CD4-positive, alpha-beta T cell treated with Interleukin-17A for 1 hour (primary cell): ENCODE data around the gene DLEC1.
A peak's percentile ranks its signal among the peaks of the same experiment; 100 is the strongest.
"Not testable (repeated sequence)": the region's sequence is repeated elsewhere in the genome, so short reads cannot be mapped to it uniquely, and the experiment has no call there.

Experiments used
- DNase-seq: peaks from one replicate; pipeline ENCODE4 v3.0.0-alpha.2; 2020

Gene DLEC1

DNA sequence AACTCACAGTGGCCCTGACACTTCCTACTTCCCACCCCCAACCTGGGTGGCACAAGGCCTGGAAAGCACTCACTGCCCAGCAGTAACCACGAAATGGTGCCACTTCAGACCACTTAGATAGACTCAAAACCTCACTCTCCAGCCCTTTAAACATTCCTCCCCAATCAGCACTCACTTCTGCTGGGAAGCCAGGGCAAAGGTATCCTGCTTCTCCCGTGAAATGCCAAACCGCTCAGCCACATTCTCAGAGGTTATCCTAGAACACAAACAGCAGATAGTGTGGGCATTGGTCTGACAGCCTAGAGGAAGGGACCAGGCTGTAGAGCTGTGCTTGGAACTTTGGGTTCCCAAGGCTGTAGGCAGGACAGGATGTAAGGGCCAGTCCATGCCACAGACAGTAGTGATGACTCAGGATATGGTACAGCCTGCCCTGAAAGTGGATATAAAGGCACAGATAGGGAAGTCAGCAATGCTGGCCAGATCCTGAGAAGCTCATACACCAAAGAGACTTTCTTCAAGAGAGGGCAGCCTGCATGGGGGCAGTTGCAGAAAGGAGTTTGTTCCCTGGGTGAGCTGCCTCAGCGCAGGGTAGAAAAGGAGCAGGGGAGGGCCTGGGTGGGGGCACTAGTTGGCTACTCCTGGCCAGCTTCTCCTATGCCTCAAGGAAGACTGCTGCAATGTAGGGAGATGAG lies 88.7 kb downstream of the DLEC1 start:
- no peak for DNase-seq

DNA sequence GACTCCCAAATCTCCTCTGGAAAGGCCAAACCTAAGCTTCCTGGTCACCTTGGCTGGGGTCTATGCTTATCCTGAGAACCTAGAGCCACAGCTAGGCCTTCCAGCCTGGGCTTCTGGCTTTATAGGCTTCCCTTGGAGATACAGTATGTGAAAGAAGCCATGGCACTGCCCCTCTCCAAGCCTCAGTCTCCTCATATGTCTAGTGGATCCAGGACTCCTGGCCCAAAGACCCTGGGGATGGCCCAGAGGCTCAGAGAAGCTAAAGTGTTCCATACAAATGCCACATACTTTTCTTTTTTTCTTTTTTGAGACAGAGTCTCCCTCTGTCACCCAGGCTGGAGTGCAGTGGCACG lies 89.3 kb downstream of the DLEC1 start:
- DNase-seq = no peak

DNA sequence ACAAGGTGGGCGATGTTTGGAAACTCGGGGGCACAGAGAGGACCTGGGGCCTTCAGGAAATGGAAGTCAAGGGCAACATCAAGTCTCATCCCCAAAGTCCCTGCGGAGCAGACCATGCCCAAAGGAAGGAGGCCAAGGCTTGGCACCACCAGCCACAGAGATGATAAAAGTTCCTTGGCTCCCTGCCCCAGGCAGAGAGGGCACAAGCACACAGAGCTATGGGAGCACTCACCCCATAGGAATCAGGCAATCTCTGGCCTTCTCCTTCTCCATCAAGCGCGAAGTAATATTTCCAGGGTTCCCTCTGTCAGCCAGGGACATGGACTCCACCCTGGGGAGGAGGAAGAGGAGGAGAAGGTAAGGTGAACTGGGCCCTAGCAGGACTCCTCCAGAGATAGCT lies 90.0 kb downstream of the DLEC1 start:
- no peak for DNase-seq

DNA sequence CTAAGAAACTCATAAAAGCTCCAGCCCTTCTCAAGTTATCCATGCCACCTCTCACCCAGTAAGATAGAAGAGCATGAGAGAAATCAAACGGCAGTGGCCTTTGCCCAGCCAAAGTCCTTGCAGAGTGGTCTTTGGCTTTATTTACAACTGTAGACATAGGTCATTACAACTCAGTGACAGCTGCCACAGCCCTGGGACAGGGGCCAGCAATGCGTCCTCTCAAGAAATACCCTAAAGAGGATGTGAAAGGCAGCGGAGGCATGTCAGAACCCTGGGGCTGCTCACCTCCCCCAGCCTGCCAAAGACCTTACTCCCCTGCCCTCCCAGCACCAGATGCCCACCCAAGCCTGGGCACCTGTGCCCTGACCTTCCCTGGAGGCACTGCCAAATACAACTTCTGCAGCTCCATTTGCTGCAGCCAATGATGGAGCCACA lies 91.6 kb downstream of the DLEC1 start:
- DNase-seq = no peak

DNA sequence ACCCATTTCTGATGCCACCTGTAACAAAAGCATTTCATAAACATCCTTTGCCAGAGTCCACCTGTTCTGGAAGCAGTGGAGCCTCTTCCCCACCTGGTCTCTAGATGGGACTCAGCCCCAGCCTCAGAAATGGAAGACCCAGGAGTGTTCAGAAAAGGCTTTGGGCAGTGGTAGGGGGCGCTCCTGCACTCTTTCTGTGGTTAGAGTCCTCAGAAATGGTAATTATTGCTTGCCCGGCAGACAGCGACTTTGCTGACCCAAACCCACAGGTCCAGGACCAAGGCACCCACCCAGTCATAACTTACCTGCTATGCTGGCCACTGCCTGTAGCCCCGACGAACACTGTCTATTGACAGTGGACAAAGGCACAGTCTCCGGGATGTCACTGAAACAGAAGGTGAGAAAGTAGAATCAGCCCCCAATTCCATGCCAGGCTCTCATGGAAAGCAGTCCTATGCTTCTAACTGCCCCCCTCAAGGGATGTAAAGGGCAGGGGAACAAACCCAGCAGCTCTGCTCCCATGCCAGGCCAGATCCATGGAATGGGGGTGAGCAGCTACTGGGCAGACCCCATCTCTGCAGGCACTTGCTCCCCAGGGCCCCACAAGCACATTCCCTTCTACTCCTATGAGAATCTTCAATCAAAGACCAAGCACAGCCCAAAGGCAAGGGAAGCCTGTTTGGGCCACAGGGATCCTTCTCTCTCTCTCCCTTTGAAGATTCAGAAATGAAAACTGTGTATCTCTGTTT lies 92.8 kb downstream of the DLEC1 start:
- peak; percentile 32 for DNase-seq

DNA sequence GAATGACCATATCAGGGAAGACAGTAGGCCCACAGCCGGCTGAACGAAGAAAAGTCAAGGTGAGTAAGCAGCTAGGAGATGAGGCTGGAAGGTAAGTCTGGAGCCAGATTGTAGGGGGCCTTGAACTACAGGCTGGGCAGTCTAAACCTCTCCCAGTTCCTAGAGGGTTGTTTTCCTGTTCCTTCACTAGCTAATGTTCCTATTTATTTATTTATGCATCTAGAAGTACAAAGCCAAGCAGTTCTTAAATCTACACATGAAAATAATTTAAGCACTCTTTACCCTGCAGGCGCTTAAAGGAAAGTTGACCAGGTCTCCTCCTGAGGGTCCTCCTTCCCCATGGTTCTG lies 94.2 kb downstream of the DLEC1 start:
- no peak for DNase-seq

DNA sequence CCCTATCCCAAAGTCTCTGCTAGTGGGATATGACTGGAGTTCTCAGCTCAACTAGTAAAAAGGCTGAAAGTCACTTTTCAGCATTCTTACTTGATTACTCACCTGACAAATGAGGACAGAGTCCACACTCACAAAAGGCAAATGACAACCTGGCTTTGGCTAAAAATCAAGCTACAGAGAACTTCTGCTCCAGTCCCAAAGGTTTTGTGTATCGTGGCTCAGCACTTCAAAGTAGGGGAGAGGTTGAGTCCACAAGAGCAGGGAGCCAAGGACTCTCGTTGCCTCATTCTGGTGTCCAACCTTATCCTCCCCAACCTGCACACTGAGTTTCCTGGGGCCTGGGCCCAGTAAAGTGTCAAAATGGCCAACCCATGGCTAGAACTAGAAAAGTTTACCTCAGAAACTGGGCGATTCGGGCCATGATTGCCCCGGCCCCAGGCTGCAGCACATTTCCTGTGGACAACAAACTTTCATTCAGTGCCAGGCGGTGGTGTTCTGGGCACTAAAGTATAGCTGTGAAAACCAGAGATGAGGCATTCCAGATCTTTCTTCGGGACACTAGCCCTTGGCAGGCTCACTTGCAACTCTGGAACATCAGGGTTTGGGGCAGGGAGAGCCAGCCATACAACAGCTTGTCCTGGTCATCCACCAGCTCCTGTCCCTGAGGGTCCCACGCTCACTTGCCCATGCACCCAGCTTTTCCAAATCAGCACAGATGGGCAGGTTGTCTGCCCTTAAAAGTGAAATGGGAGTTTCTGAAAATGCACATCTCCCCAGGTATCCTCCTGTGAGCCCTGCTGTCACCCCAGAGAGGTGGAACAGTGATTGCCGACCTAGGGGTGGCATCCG lies 94.8 kb downstream of the DLEC1 start:
- no peak for DNase-seq

DNA sequence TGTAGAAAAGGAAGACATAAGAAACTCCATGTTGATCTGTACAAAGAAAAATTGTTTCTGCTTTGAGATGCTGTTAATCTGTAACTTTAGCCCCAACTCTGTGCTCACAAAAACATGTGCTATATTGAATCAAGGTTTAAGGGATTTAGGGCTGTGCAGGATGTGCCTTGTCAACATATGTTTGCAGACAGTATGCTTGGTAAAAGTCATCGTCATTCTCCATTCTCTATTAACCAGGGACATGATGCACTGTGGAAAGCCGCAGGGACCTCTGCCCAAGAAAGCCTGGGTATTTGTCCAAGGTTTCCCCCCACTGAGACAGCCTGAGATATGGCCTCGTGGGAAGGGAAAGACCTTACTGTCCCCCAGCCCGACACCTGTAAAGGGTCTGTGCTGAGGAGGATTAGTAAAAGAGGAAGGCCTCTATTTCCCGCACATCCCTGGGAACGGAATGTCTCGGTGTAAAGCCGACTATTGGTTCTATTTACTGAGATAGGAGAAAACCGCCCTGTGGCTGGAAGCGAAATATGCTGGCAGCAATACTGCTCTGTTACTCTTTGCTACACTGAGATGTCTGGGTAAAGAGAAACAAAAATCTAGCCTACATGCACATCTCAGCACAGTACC lies 95.6 kb downstream of the DLEC1 start:
- DNase-seq = not testable (repeated sequence)

DNA sequence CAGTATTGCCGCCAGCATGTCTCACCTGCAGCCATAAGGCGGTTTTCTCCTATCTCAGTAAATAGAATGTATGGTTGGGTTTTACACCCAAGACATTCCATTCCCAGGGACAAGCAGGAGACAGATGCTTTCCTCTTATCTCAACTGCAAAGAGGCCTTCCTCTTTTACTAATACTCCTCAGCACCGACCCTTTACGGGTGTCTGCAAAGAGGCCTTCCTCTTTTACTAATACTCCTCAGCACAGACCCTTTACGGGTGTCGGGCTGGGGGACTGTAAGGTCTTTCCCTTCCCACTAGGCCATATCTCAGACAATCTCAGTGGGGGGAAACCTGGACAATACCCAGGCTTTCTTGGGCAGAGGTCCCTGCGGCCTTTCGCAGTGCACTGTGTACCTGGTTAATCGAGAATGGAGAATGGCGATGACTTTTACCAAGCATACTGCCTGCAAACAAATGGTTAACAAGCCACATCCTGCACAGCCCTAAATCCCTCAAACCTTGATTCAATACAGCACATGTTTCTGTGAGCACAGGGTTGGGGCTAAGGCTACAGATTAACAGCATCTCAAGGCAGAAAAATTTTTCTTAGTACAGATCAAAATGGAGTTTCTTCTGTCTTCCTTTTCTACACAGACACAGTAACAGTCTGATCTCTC lies 96.7 kb downstream of the DLEC1 start:
- DNase-seq = peak; percentile 49

DNA sequence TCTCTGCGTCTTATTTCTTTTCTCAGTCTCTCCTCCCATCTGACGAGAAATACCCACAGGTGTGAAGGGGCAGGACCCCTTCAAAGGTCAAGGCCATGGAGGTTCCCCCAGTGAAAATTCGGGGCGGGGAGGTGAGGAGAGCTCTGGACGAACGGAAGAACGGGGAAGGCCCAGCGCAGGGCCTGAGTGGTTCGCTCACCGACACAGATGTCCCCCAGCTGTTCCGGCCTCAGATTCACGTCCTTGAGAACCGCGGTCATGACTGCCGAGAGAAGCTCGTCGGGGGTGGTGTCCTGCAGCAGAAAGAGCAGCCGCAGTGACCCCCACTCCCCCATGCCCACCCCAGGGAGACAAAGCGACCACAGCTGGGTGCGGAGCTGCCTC lies 97.4 kb downstream of the DLEC1 start:
- DNase-seq = no peak

DNA sequence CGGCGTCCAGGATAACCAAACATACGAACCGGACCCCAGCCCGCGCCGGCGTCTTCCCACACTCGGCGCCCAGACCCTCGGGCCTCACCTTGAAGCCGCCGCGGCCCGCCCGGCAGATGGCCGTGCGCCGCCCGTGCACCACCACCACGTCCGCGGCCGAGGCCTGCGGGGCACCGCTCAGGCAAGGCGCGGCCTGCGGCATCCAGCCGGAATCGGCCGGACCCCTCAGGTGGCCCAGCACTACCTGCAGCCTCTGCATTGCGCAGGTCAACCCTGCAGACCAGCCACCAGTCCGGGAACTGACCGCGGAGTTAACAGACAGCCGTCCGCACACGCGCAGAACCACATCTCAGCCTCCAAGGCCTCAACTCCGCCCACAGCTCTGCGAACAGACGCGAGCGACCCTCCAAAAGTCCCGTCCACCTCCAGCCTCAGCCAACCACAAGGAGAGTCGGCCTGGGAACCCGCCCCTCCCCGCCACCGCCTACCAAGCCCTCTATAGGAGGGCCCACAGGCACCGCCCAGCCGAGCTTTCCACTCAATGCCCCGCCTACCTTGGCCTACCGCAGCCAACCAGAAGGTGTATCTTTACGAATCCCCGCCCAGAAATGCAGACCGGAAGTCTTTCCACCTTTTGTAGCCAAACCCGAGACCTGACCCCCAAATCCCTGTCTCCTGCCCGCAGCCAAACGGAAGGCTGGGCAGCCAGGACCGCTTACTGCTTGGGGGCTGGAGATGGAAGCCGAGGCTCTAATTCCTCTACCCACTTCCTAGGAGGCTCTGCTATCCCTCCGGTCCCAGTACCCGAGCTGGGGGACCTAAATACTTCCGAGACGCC lies 98.0 kb downstream of the DLEC1 start, which contains the start of gene ACAA1:
Gene ACAA1, minus strand, starts transcription at position 351 of the 838 bp plus-strand sequence. Its CDS starts 92 bp downstream, at position 259.
- DNase-seq = peak; percentile 98

DNA sequence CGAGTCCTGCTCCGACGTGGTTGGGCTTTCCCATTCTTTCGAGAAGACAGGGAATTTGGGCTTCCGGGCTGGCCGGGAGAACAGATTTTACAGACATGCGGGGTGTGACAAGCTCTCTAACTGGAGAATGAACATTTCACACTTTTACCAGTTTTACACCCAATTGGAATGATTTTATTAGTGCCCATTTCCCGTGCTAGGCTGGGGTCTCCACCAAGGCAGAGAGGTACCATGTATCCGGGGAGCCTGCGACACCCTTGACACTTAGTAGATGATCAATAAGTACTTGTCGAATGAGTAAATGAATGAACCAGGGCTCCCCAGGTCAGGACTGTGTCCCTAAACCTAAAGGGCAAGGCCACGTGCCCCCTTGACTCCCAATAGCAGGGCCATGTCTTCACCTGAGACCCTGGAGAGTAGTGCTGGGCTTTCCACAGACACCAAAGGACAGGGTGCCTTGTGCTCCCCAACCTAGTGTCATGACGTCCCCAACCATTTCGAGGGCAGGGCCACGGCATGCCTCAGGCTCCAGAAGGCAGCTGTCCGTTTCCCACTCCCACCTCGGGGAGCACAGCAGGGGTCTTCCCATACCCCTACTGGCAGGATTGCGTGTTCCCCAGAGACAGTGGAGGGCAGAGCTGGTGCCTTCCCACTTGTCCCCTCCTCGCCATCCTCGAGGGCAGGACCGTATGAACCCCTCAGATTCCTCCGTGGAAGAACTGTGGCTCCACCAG lies 98.8 kb downstream of the DLEC1 start:
- DNase-seq = peak; percentile 33

DNA sequence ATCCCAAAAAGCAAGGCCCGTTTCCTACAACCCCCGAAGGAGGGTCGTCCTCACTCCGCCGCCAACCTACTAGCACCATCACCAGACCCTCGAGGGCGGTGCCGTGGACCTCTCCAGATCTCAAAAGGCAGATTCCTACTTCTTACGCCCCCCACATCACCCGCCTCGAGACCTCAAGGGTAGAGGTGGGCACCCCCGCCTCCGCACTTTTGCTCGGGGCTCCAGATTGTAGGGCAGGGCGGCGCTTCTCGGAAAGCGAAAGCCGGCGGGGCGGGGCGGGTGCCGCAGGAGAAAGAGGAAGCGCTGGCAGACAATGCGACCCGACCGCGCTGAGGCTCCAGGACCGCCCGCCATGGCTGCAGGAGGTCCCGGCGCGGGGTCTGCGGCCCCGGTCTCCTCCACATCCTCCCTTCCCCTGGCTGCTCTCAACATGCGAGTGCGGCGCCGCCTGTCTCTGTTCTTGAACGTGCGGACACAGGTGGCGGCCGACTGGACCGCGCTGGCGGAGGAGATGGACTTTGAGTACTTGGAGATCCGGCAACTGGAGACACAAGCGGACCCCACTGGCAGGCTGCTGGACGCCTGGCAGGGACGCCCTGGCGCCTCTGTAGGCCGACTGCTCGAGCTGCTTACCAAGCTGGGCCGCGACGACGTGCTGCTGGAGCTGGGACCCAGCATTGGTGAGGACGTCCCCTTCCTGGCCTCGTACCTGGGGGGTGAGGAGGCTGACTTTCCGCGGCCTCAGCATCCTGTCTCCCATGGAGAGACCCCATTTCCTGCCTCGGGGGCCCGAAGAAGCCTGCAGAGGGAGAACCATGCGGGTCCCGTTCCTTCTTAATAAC lies 99.6 kb downstream of the DLEC1 start, which contains the start of gene MYD88:
Gene MYD88, plus strand, starts transcription at position 313 of the 842 bp plus-strand sequence. Its CDS starts 40 bp downstream, at position 353.
- DNase-seq = peak; percentile 81

DNA sequence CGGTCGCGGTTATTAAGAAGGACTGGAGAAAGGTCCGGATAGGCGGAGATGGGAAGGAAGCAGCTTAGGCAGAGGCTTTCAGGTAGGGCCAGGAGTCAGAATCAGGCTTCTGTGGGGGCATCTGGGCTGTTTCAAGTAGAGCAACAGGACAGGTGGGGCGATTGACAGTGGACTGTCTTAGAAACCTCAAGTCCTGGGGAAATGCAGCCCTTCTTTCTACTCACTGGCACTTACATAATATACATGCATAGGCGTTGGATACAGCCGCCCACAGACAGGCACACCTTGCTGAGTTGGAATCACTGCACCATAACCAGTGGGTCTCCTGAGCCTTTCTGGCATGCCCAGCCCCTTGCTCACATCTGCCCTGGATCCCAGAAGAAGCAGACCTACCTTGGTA lies 100.2 kb downstream of the DLEC1 start:
- no peak for DNase-seq

DNA sequence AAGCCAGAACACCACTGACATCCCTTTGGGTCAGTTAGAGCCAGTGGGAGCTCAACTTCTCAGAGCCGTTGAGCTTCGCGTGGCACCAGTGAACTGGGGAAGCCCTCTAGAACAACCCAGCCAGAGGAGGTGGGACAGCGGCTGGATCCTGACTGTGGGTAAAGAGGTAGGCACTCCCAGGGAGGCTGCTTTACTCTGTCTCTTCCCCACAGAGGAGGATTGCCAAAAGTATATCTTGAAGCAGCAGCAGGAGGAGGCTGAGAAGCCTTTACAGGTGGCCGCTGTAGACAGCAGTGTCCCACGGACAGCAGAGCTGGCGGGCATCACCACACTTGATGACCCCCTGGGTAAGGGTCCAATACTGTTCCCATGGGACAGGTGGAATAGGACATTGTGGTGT lies 100.6 kb downstream of the DLEC1 start:
- no peak for DNase-seq

DNA sequence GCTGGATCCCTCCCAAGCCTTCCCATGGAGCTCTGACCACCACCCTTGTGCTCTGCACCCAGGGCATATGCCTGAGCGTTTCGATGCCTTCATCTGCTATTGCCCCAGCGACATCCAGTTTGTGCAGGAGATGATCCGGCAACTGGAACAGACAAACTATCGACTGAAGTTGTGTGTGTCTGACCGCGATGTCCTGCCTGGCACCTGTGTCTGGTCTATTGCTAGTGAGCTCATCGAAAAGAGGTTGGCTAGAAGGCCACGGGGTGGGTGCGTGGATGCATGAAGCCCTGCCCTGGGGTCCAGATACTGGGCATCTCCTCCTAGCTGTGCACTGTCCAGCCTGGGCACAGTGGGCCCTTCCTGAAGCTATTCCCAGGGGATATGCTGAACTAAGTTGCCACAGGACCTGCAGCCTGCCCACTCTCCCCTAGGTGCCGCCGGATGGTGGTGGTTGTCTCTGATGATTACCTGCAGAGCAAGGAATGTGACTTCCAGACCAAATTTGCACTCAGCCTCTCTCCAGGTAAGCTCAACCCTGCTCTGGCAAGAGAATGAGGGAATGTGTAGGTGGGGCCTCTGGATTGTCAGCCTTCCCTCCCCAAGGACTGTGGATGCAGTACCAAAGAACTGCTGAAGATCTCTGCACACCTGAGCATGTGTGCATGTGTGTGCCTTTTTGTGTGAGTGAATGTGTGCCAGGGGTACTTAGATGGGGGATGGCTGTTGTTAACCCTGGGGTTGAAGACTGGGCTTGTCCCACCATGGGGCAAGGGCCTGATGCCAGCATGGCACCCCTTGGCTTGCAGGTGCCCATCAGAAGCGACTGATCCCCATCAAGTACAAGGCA lies 101.5 kb downstream of the DLEC1 start:
- DNase-seq = no peak

DNA sequence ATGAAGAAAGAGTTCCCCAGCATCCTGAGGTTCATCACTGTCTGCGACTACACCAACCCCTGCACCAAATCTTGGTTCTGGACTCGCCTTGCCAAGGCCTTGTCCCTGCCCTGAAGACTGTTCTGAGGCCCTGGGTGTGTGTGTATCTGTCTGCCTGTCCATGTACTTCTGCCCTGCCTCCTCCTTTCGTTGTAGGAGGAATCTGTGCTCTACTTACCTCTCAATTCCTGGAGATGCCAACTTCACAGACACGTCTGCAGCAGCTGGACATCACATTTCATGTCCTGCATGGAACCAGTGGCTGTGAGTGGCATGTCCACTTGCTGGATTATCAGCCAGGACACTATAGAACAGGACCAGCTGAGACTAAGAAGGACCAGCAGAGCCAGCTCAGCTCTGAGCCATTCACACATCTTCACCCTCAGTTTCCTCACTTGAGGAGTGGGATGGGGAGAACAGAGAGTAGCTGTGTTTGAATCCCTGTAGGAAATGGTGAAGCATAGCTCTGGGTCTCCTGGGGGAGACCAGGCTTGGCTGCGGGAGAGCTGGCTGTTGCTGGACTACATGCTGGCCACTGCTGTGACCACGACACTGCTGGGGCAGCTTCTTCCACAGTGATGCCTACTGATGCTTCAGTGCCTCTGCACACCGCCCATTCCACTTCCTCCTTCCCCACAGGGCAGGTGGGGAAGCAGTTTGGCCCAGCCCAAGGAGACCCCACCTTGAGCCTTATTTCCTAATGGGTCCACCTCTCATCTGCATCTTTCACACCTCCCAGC lies 102.4 kb downstream of the DLEC1 start:
- no peak for DNase-seq

DNA sequence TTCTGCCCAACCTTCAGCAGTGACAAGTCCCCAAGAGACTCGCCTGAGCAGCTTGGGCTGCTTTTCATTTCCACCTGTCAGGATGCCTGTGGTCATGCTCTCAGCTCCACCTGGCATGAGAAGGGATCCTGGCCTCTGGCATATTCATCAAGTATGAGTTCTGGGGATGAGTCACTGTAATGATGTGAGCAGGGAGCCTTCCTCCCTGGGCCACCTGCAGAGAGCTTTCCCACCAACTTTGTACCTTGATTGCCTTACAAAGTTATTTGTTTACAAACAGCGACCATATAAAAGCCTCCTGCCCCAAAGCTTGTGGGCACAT lies 102.9 kb downstream of the DLEC1 start:
- no peak for DNase-seq
